Spleen (tissue), 11 donors: ENCODE data around the gene RAP2C. TPM values are rescaled to one million over a fixed set of nuclear protein-coding genes. Genes with fewer than 3 reads are reported as not detected.

Experiments used
- DNase-seq: peaks from one replicate; pipeline ENCODE4 v3.0.0-alpha.2; 2020
- H3K27ac ChIP-seq, 8 donors: fragments of 200-600 bp; sonication (generic) in 7 of 8; 1 replicate in 4 of 8; 2 replicates in 4 of 8; pipeline versions ENCODE4 v1.5.0 to v1.8.0; 2016 to 2021; ENCODE audit warnings: inconsistent platforms in 4 of 8, mild to moderate bottlenecking in 4 of 8, moderate library complexity in 1 of 8
- H3K27me3 ChIP-seq, 7 donors: fragments of 200-600 bp; sonication (generic) in 6 of 7; replicated peaks in 1 of 7; 1 replicate in 4 of 7; 2 replicates in 3 of 7; pipeline versions ENCODE4 v1.5.0 to v1.8.0; 2016 to 2021; ENCODE audit warnings: inconsistent platforms in 3 of 7, mild to moderate bottlenecking in 1 of 7
- H3K36me3 ChIP-seq, 6 donors: fragments of 200-600 bp; sonication (generic) in 5 of 6; 1 replicate in 4 of 6; 2 replicates in 2 of 6; pipeline versions ENCODE4 v1.5.0 to v1.8.0; 2016 to 2021; ENCODE audit warnings: inconsistent platforms in 2 of 6
- H3K4me1 ChIP-seq, 6 donors: fragments of 200-600 bp; sonication (generic) in 5 of 6; 1 replicate in 3 of 6; 2 replicates in 3 of 6; pipeline versions ENCODE4 v1.5.0 to v1.8.0; 2016 to 2021; ENCODE audit warnings: inconsistent platforms in 3 of 6
- H3K4me3 ChIP-seq, 8 donors: fragments of 200-600 bp; sonication (generic) in 7 of 8; 1 replicate in 4 of 8; 2 replicates in 4 of 8; pipeline versions ENCODE4 v1.5.0 to v1.8.0; 2016 to 2021; ENCODE audit warnings: inconsistent platforms in 4 of 8, mild to moderate bottlenecking in 4 of 8, moderate library complexity in 2 of 8
- H3K9me3 ChIP-seq, 8 donors: fragments of 200-600 bp; sonication (generic) in 7 of 8; 1 replicate in 4 of 8; 2 replicates in 4 of 8; pipeline versions ENCODE4 v1.5.0 to v1.8.0; 2016 to 2021; ENCODE audit warnings: inconsistent platforms in 4 of 8
- POLR2A ChIP-seq, 3 donors: fragments of 450-650 bp; IDR thresholded peaks; one replicate each; pipeline ENCODE4 v1.5.1; 2017; ENCODE audit warnings: antibody characterized with exemption in 3 of 3, mild to moderate bottlenecking in 1 of 3
- POLR2AphosphoS5 ChIP-seq, 3 donors: sonication (generic); formaldehyde crosslinking; IDR thresholded peaks; one replicate each; pipeline ENCODE4 v1.5.1; 2017; ENCODE audit warnings: antibody characterized with exemption in 3 of 3
- WGBS, 5 donors: extraction: QIAGEN DNeasy Blood & Tissue Kit in 3 of 5; methylation state at CpG; one replicate each; pipeline versions ENCODE4 v1.1.5 to v1.1.7; 2013 to 2018; 5-methylcytosine and 5-hydroxymethylcytosine counted together
- intact Hi-C: fragments of 100-400 bp; cut with DNase I; formaldehyde crosslinking; loops from one replicate; pipeline ENCODE4 v1.15.0; 2023; ENCODE audit warnings: low total_unique reads
- polyA plus RNA-seq, 3 donors: library from polyadenylated mRNA; stranded (reverse); fragments of 200-250 nt; gene quantifications; one replicate each; pipeline ENCODE4 v1.2.1, GENCODE V29; 2013
- total RNA-seq, 7 donors: library from RNA; depleted of rRNA in 3 of 7; stranded (reverse); fragments of >200 nt in 3 of 7; fragmentation: NEBNext Ultra II Directional in 4 of 7; extraction: Animal tissue kit (Norgen Biotek cat#: 25700) in 4 of 7; gene quantifications; one replicate each; pipeline versions ENCODE4 v1.1.0 to v1.2.1, GENCODE V29; 2016 to 2021
- TF ChIP-seq, protein P1 (sequence below), 11 experiments: fragments of 200-600 bp in 7 of 11; fragments of 450-650 bp in 4 of 11; sonication (generic) in 4 of 11; IDR thresholded peaks in 8 of 11; conservative IDR thresholded peaks in 3 of 11; 1 replicate in 7 of 11; 2 replicates in 4 of 11; pipeline versions ENCODE4 v1.4.0 to v1.8.0; 2016 to 2021; ENCODE audit warnings: antibody characterized with exemption in 11 of 11, inconsistent platforms in 4 of 11, mild to moderate bottlenecking in 1 of 11
- donor health status: healthy with polysubstance abuse.
- donor health status: DM: no; HTN: no; CAD: no; lungs with moderate emphysema.
- donor health status: DM: no; HTN: no; CAD: no.
- donor health status: Bipolar disorder and iron deficiency.
- donor health status: healthy.
- donor health status: DM: no; HTN: no; CAD: no.
- donor health status: DM: yes; HTN: yes; CAD: no.

RAP2C gene
- total and polyA plus RNA-seq, 10 donors, result 22.5 to 38.5 (median 28.9) TPM

DNA sequence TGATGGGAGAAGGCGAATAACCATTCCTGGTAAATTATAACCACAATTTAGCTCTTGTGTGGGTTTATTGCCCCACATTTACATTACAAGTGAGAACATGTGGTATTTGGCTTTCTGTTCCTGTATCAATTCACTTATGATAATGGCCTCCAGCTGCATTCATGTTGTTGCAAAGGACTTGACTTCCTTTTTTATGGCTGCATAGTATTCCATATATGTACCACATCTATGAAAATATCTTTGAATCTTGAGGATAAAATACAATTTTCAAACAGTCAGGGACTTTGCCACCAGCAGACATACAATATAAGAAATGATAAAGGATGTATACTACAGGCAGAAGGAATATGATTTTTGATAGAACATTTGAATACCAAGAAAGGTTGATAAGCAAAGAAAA, 27.3 kb downstream of the RAP2C start:
- no peaks in the 10 kb centered on the region for H3K4me1 ChIP-seq
- TF ChIP-seq POLR2AphosphoS5 (IDR thresholded peaks at IDR 0.05) (no peak), POLR2A (IDR thresholded peaks at IDR 0.05) (no peak)
- TF ChIP-seq, protein P1, sequence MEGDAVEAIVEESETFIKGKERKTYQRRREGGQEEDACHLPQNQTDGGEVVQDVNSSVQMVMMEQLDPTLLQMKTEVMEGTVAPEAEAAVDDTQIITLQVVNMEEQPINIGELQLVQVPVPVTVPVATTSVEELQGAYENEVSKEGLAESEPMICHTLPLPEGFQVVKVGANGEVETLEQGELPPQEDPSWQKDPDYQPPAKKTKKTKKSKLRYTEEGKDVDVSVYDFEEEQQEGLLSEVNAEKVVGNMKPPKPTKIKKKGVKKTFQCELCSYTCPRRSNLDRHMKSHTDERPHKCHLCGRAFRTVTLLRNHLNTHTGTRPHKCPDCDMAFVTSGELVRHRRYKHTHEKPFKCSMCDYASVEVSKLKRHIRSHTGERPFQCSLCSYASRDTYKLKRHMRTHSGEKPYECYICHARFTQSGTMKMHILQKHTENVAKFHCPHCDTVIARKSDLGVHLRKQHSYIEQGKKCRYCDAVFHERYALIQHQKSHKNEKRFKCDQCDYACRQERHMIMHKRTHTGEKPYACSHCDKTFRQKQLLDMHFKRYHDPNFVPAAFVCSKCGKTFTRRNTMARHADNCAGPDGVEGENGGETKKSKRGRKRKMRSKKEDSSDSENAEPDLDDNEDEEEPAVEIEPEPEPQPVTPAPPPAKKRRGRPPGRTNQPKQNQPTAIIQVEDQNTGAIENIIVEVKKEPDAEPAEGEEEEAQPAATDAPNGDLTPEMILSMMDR (IDR thresholded peaks at IDR 0.05 in 8 of 11, conservative IDR thresholded peaks at IDR 0.05 in 3 of 11), result no peak
- peaks cover 0 to 12% (median 0%) of the 10 kb centered on the region in 8 donors for H3K9me3 ChIP-seq
- H3K4me3 ChIP-seq, result no peak overlapping the region
- intact Hi-C loops, result no loop called here
- no peak overlapping the region for H3K27ac ChIP-seq
- DNase-seq, result no peak
- no peaks in the 10 kb centered on the region for H3K36me3 ChIP-seq
- H3K27me3 ChIP-seq, result no peaks in the 10 kb centered on the region
- 89 to 100% (median 92%) methylated on average over 1 of the region's 1 CpG for WGBS, 5 donors

DNA sequence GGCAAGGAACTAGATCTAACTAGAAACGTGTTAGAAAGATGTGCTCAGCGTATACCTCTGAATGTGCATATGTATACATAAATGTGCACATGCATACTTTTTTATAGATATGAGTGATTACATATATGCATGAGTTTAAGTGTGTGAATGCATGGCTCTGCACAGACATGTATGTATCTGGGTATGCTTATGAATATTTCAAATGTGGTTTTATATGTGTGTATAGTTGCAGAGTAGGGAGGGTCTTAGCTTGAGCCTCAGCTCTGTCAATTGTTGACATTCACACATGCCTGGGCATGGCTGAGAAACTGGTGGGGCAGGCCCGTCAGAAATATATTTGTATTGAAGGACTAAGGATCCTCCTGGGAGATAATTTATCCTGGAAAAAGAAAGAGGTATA, 31.1 kb downstream of the RAP2C start:
- TF ChIP-seq POLR2A (IDR thresholded peaks at IDR 0.05), result no peak
- TF ChIP-seq, protein P1 (IDR thresholded peaks at IDR 0.05 in 8 of 11, conservative IDR thresholded peaks at IDR 0.05 in 3 of 11), result no peak
- TF ChIP-seq POLR2AphosphoS5 (IDR thresholded peaks at IDR 0.05), result no peak
- whole genome bisulfite sequencing, 5 donors, result 59 to 95% (median 87%) methylated on average over 3 of the region's 3 CpGs
- H3K9me3 ChIP-seq, result peaks cover 0 to 8% (median 0%) of the 10 kb centered on the region in 8 donors
- H3K27ac ChIP-seq, result no peak overlapping the region
- DNase-seq, result no peak
- H3K4me1 ChIP-seq, result no peaks in the 10 kb centered on the region
- intact Hi-C loops, result no loop called here
- H3K36me3 ChIP-seq, result no peaks in the 10 kb centered on the region
- H3K27me3 ChIP-seq, result no peaks in the 10 kb centered on the region
- no peak overlapping the region for H3K4me3 ChIP-seq

DNA sequence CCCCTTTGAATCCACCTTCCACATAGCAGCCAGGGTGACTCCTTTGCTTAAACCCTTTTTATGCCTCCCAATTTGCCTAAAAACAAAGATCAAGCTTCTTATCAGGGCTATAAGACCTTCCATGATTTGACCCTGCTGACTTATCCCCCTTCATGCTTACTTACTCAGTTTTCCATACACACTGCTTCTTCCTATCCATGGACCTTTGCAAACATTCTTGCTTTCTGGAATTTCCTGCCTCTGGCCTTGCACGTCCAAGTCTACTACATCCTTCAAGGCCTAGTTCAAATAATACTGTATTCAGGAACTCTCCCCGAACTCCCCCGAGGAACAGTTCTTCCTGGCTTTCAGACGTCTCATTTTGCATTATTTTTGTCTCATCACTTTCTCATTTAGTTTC, 31.8 kb downstream of the RAP2C start:
- 50 to 64% (median 56%) methylated on average over 4 of the region's 4 CpGs for WGBS, 5 donors
- no peak for TF ChIP-seq POLR2A (IDR thresholded peaks at IDR 0.05)
- TF ChIP-seq, protein P1 (IDR thresholded peaks at IDR 0.05 in 8 of 11, conservative IDR thresholded peaks at IDR 0.05 in 3 of 11), result no peak
- TF ChIP-seq POLR2AphosphoS5 (IDR thresholded peaks at IDR 0.05), result no peak
- no peaks in the 10 kb centered on the region for H3K36me3 ChIP-seq
- no peaks in the 10 kb centered on the region for H3K27me3 ChIP-seq
- no peaks in the 10 kb centered on the region for H3K4me1 ChIP-seq
- no peak overlapping the region for H3K27ac ChIP-seq
- no peak overlapping the region for H3K4me3 ChIP-seq
- intact Hi-C loops, result no loop called here
- DNase-seq, result no peak
- peaks cover 0 to 8% (median 0%) of the 10 kb centered on the region in 8 donors for H3K9me3 ChIP-seq

DNA sequence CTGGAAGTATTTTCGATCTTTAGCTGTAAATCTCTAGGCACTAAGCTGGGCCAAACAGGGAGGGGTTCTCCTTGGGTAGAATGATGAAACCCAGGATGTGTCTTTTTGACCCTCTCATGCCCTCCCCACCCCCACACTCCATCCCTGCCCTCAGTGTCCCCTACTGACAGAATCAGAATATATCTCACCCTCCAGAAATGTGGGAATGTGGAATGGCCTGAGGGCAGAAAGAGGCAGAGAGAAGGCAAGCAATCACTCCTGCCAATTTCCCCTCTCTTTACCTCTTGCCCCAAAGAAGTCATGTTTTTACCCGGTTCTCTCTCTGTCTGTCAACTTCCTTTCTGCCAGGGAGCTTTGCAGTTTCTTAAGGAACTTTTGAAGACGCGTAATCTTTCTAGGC, 34.4 kb downstream of the RAP2C start:
- no peak for DNase-seq
- no peaks in the 10 kb centered on the region for H3K4me1 ChIP-seq
- intact Hi-C loops, result no loop called here
- WGBS, 5 donors, result 84 to 95% (median 91%) methylated on average over 4 of the region's 4 CpGs
- no peaks in the 10 kb centered on the region for H3K9me3 ChIP-seq
- peaks cover 0 to 4% (median 0%) of the 10 kb centered on the region in 7 donors for H3K27me3 ChIP-seq
- H3K27ac ChIP-seq, result no peak overlapping the region
- TF ChIP-seq POLR2A (IDR thresholded peaks at IDR 0.05) (no peak), POLR2AphosphoS5 (IDR thresholded peaks at IDR 0.05) (no peak)
- TF ChIP-seq, protein P1 (IDR thresholded peaks at IDR 0.05 in 8 of 11, conservative IDR thresholded peaks at IDR 0.05 in 3 of 11), result no peak
- no peaks in the 10 kb centered on the region for H3K36me3 ChIP-seq
- no peak overlapping the region for H3K4me3 ChIP-seq
